Neuron (in vitro differentiated cells): Measurements from ENCODE around the gene XAGE5.

Experiments used
- H2AFZ ChIP-seq: one replicate; pipeline ENCODE4 v1.6.1; 2013; ENCODE audit warnings: low read depth, mild to moderate bottlenecking, inconsistent platforms, low read length, moderate library complexity
- H3K27me3 ChIP-seq: one replicate; pipeline ENCODE4 v1.6.1; 2013; ENCODE audit warnings: low read length; ENCODE audit not compliant: insufficient read depth
- H3K36me3 ChIP-seq: one replicate; pipeline ENCODE4 v1.6.1; 2013; ENCODE audit warnings: low read length; ENCODE audit not compliant: insufficient read depth
- H3K4me1 ChIP-seq: one replicate; pipeline ENCODE4 v1.6.1; 2013; ENCODE audit warnings: low read length; ENCODE audit not compliant: insufficient read depth
- H3K4me3 ChIP-seq: 2 replicates; pipeline ENCODE4 v1.5.1; 2013; ENCODE audit warnings: mild to moderate bottlenecking, low read length, moderate library complexity
- H3K9me3 ChIP-seq: one replicate; pipeline ENCODE4 v1.6.1; 2013; ENCODE audit warnings: low read length

The XAGE5 gene

DNA sequence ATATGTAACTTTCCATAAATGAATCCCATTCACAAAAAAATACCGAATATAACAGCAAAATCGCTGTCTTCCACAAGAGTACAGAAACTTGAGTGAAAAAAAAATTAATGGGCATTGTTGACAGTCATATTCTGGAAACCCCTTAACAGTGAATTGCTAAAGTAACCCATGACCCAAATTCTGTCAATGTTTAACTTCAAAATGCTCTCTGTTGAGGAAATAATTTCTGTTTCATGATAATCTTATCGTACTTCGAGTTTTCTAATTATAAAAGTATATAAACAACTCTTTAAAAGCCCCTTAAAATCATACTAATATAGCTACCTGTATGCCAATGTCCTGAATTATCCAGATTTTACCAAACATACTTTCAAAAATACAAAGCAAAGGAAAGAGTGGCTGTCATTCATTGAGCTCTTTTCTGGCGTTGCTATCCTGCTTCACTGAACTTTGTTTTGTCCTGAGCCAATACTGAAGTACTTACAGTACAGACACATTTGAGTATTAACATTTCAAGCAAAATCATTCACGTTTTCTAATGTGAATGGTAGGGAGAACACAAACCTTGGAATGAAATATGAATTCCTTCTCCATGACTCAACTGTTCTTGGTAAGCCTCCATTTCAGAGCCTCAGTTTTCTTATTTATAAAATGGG lies 54.4 kb downstream of the XAGE5 start:
- H3K4me1 ChIP-seq = no peaks in the 10 kb centered on the region
- H3K9me3 ChIP-seq = no peaks in the 10 kb centered on the region
- H3K36me3 ChIP-seq = no peaks in the 10 kb centered on the region
- no peak overlapping the region for H3K4me3 ChIP-seq
- H3K27me3 ChIP-seq = peaks cover 13% of the 10 kb centered on the region
- H2AFZ ChIP-seq = no peak overlapping the region
